GM19397 (cell line): ENCODE results near the gene TREM1.
"Not testable (repeated sequence)": the region's sequence is repeated elsewhere in the genome, so short reads cannot be mapped to it uniquely, and the experiment has no call there.

Experiments used
- ATAC-seq: cut with Tn5 transposase; IDR thresholded peaks from one replicate; pipeline ENCODE4 v1.9.1; 2021; ENCODE audit warnings: mild to moderate bottlenecking, moderate library complexity; ENCODE audit not compliant: unreplicated experiment

The TREM1 gene

DNA sequence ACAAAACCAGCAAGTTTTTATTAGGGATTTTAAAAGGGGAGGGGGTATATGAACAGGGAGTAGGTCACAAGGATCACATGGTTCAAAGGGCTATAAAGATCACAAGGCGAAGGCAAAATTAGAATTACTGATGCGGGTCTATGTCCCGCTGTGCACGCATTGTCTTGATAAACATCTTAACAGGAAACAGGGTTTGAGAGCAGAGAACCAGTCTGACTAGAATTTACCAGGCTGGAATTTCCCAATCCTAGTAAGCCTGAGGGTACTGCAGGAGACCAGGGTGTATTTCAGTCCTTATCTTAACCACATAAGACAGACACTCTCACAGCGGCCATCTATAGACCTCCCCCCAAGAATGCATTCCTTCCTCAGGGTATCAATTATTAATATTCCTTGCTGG, 10.8 kb upstream of the TREM1 start:
- ATAC-seq: not testable (repeated sequence)

DNA sequence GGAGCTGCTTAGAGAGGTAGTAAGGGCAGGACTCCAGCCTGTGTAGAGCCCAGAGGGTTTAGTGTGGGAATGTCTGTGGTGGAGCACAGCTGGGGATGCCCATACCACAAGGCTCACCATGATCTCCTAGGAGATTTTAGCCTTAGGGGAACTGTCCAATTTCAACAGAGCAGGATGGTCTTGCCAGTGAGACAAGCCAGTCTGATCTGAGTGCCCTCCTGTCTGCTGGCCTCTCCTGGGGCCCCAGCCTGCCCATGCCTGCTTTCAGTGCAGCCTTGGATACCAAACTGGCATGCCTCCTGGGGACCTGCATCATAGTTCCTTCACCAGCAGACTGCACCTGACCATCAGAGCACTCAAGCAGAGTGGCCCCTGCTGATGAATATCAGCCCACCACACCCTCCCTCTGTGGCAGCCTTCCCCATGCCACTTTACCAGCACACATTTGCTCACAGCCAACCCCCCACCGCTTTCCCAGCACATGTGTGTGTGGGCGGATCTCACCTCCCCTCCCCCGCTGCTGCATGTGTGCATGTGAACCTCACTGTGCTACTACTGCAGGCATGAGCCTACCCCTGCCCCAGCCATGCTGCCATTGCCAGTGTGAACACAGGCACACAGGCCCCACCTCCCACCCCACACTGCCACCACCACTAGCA, 7.9 kb upstream of the TREM1 start:
- ATAC-seq: no peak

DNA sequence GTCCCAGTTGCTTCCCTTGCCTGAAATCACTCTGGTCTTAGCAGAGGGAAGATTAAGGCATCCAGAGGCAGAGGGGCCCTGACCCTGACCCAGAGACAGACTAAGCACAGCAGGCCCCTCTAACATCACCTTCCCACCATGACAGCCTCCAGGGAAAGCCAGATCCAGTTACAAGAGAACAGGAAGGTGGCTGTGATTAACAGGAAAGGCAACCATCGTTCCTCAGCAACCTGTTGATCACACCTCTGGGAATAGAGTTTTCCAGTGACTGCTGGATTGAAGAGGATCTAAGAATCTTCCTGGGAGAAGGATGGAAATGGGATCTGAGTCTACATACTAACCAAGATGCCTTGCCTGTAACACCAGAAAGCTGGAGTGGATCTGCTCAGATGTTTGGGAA, 5.2 kb upstream of the TREM1 start:
- ATAC-seq: no peak

DNA sequence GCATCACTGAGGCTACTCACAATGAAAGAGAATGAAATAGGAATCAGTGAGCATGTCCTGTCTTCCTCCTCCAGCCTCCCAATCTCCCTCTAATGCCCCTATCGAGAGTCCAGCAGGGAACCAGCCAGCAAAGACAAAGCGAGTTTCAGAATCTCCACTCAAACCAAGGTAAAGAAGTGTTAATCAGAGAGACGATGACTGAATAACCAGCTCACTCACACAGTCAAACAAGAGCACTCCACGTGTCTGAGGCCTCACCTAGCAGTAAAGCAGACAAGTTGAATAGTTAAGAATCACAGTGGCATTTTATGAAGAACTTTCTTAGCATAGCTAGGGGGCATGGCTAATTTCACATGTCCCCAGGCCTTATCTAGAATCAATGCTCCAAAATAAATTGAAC, 3.3 kb upstream of the TREM1 start:
- ATAC-seq: no peak

DNA sequence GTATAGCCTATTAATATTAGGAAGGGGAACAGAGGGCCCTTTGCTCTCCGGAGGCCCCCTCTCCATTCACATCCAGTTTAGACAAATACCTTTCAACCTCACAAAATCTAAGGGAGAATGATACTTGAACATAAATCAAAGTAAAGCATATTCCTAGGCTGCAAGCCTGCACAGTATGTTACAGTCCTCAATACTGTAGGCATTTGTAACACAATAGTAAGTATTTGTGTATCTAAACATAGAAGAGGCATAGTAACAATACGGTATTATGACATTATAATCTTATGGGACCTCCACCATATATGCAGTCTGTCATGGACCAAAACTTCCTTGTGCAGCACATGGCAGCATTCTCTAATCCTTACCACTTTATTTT, 2.3 kb upstream of the TREM1 start:
- ATAC-seq: no peak

DNA sequence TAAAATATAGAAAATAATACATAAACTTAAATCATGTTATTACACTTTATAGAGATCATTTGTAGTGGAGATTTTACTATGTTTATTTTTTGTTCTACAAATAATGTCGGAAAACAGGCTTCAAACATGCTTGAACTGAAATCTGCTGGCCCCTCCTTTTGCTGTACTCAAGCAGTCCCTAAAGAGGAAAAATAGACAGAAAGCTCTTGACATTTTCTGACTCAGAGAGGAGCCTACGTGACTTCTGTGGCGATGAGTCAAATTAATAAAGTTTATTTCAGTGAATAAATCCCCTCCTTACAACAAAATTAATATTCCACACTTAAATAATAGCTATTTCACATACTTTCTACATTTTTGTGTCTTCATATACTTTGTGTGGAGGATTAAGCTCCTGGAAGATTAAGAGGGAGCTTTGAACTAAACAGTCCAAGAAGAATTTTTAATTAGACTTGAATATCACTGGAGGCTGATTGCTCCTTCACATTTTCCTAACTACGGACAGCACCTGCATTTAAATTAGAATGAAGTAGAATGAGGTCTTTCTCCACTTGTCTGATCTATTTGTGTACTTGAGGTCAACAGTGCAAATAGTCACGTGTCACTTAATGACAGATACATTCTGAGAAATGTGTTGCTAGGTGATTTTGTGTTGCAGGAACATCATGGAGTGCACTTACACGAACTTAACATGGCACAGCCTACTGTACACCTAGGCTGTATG, 1.7 kb upstream of the TREM1 start:
- no peak for ATAC-seq

DNA sequence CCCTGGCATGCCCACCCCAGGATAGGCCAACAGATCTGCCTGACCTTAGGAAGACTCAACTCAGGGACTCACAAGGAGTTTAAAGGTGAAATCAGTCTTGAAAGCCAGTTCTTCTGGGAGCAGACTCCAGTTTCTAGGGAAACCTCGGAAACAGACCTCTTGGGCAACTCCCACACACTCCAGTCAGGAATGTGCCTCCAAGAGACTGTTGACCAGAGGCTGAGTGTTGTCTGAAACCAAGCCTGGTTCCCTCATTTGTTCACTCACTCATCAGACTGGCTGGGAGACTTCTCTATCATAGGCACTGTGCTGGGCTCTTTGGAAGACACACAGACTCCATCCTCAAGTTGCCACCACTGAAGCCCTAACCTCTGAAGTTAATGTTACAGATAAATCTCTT, 1.8 kb downstream of the TREM1 start:
- no peak for ATAC-seq

DNA sequence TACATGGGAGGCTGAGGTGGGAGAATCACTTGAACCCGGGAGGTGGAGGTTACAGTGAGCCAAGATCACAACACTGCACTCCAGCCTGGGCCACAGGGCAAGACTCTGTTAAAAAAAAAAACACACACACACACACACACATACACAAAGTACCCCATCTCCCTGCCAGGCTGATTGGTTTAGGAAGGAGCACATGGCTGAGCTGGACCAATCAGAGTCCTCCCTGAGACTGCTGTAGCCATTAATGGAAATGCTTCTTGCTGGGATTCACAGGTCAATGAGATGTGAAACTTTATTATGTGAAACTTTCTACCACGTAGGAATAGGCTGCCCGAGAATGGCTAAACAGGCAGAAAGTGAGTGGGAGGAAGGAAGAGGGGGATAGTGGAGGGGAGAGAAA, 2.9 kb downstream of the TREM1 start:
- ATAC-seq: no peak

DNA sequence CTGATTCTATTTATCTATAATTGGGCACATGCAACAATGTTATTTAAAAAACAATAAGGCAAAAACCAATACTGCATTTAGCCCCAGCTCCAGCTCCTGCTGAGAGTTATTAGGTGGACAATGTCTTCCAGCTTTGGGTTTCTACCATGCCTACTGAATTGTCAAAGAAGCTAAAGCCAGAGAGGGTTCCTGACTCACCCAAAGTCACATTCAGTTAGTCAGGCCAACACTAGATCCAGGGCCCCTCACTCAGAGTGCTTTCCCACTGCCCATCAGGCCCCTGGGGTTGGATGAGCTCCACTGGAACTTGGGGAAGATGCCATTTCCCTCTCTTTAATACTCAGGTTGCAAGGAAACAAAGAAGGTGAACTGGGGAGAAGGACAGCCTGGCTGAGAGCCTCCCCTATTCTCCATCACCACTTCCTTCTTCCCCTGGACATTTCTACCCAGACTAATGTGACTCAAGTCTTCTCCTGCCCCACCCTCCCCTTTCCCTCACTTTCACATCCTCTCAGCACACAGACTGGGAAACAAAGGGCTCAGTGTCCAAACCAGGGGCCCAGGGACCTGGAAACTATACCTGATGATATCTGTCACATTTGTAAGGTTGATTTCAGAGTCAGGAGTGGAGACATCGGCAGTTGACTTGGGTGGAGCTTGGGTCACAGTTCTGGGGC, 6.0 kb downstream of the TREM1 start:
- ATAC-seq: no peak

DNA sequence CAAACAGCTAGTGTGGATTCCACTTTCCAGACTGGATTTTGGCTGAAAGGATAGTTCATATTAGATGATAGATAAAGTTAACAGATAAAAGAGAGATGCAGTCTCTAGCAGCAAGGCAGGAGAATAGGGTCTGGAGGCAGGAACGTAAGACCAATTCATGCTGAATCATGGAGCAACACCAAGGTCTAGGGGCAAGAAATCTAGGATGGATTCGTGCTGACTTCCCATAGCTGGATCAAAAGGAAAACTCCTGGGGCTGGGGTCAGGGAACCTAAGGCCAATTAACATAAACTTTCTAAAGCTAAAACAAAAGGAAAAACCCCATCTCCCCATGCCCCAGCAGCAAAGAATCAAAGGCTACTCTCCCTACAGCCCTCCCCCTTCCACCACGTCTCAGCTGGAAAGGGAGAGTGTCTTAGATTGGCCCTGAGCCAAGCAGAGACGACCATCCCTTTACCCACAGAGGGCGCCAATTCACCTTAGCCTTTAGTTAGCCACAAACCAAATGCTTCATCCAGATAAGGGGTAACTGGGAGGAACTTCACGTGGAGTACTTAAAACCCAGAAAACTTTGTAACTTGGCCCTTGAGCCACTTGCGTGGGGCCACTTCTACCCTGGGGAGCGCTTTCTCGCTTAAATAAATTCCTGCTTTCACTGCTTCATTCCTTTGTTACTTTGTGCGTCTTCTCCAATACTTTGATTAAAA, 7.6 kb downstream of the TREM1 start:
- ATAC-seq: no peak

DNA sequence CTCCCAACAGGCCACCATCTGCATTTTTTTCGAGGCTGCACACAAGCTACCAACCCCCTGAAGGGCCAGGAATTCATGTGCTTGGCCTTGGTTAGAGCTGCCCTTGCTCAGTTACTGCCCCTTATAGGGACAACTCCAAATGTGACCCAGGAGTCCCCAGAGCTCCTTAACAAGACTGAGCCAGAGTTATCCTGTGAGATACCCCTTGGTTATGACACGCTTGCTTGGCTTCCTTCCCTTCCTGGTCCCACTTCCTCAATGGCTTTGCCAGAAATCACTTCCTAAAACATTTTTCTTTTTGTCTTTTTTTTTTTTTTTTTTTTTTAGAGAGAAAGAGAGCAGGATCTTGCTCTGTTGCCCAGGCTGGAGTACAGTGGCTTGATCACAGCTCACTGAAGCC, 8.9 kb downstream of the TREM1 start:
- ATAC-seq: no peak

DNA sequence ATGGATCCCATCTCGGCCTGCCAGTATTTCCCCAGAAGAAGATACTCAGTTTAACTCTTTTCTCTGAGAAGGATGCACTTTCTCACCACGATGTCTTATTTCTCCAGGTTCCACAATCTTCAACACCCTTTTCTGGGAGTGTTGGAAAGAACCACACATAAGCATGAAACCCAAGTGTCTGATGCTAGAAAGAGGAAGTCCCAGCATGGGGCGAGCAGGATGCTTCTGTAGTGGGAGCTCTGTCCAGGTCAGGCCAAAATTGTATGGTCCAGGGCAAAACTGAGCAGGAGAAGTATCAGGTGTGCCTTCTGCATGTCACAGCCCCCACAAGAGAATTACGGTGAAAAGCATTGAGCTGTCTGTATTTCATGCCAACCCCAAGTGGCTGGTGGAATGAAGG, 11.0 kb downstream of the TREM1 start:
- ATAC-seq: no peak

DNA sequence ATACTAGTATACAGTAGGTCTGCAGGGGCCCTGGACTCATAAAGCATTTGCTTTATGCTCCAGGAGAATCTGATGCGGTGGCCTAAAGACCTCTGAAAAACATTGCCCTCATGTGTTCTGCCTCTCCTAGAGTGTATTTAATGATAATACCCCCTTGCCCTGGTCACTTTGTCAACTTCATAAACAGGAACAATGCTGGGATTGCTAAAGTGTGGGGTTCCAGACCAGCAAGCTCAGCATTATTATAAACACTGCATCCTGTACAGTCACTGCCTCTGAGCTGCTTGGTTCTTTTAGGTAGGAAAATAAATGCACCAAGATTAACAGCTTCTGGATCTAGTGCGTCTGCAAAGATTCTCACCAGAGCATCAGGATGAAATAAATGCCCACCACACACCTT, 12.2 kb downstream of the TREM1 start:
- no peak for ATAC-seq

DNA sequence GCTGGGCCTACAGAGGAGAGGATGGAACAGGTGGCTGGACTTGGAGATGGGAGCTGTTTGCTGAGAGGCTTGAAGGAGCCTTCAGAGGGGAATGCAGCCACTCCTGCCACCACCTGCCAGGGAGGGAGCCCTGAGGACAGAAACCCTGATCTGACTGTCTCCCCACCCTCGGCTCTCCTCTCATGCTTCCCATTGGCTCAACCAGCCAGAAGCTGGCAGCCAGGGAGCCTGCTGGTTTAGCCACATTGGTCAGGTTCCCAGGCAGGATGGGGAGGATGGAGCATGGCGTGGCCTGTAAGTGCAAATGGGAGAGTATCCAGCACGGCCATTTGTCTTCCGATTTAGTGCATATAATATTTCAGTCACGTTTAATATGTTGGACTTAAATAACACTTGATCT, 12.8 kb downstream of the TREM1 start:
- no peak for ATAC-seq

DNA sequence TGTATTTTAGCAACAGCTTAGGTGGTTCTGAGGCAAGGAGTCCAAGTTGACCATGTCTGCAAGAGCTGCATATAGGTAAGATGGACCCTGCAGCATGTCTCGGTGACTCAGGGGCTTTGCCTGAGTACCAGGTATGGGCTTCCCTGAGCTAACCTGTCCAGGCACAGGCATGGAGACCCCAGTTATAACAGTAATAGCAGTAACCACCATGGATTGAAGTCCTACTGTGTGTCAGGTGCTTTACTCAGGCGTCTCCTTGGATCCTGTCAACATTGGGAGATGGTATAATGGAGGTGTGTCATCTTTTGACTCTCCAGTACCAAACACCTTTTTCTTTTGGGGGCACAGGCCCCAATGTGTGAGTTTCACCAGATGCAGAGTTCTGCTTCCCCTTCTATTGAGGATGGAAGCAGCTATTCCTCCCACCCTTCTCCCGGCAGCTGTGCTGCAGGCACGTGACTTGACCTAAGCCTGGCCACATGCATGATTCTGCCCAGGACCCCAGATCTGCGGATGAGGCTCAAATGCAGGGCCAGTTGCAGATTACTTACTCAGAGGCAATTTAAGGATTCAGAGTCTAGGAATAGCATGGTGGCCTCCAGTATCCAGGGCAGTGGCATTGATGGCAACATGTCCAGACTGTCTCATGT, 13.8 kb downstream of the TREM1 start:
- ATAC-seq: no peak

DNA sequence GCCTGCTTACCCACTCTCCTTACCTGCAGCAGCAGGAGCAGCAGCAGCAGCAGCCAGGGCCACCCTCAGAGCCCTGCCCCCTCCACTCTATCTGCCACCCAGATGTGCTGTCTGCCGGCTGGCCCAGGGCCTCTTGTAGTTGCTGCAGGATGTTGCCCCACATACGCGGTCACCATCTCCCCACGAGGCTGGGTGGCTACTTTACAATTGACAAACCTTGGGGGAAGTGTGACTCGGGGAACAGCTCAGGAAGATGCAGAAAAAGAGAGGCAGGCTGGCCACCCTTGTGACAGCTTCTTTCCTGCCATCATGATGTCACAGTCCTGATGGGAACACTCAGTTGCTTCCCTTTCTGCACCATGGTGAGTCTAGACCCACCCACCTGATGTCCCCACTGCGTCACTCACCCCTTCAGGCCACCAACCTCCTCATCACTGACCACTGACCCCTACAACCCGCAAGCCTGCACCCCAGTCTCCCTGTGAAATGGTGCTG, 14.5 kb downstream of the TREM1 start:
- no peak for ATAC-seq

DNA sequence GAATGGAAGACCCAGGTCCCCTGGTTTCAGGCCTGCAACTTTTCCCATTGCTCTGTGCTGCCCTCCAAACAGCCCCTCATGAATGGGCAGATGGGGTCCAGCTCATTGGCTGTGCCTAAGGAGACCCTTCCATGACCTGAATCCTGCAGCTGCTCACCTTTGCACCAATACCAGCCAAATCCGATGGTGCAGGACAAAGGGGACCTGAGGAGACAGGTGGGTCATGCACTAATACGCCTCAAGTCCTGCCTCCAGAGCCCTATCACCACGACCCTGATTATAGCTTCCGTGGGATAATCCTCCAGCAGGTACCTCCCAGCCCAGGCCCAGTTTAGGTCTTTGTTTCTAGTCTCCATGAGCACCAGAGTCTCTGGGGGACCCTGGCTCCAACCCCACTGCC, 16.8 kb downstream of the TREM1 start:
- no peak for ATAC-seq

DNA sequence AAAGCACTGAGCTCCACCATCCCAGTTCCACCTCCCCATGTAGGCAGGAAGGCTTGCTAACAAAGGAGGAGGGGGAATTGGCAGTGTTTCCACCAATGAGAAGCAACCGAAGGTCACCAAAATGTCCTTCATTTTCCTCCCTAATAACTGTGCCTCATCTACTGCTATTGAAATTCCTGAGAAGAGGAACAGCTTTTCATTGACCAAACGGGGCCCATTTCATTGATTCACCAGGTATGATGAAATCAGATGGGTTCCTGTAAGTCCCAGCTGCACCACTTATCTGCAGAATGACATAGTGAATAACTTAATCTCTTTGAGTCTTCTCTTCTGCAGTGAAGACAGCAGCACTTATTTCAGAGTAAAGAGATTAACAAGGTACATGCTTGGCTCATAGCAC, 17.3 kb downstream of the TREM1 start:
- ATAC-seq: no peak

DNA sequence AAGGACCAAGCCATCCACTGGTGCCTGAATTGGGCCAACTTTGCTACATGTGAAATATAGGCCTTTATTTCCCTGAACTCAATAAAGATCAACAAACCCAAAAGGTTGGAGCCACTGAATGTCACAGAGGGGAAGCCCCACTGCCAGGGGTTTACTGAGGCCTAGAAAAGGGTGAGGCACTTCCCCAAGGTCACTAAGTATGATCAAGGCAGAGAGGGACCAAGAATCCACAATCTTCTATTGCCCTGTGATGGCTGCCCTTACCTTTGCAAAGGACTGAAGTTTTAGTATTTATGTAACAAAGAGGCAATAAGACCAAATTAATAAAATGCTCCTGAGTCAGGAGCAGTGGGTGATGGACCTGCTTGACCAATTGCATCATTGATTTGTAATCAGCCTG, 18.0 kb downstream of the TREM1 start:
- ATAC-seq: no peak

DNA sequence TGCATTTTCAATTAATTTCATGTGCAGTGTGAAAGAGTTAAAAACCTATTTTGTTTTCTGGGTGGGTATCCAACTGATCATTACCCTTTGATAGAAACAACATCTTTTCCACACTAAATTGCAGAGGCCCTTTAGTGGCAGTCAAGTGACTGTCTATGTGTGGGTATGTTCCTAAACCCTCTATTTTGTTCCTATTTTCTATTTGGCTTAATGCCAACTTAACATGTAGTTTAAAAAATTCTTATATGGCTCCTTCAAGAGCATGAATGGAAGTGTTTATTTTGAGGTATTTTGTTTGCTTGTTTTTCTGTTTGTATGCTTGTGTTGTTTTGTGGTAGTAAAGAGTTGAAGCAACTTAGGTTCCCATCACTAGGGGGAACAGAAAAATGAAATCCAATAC, 19.9 kb downstream of the TREM1 start:
- ATAC-seq: no peak

DNA sequence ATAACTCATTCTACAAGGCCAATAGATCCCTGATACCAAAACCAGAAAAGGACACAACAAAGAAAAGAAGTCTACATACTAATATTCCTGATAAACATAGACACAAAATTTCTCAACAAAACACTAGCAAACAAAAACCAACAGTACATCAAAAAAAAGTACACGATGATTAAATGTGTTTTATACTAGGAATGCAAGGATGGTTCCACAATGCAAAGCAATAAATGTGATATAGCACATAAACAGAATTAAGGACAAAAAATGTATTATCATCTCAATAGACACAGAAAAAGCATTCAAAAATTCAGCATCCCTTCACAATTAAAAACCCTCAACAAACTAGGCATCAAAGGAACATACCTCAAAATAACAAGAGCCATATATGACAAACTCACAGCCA, 23.2 kb downstream of the TREM1 start:
- no peak for ATAC-seq
